ENCODE data around the gene PCDH10.

DNA sequence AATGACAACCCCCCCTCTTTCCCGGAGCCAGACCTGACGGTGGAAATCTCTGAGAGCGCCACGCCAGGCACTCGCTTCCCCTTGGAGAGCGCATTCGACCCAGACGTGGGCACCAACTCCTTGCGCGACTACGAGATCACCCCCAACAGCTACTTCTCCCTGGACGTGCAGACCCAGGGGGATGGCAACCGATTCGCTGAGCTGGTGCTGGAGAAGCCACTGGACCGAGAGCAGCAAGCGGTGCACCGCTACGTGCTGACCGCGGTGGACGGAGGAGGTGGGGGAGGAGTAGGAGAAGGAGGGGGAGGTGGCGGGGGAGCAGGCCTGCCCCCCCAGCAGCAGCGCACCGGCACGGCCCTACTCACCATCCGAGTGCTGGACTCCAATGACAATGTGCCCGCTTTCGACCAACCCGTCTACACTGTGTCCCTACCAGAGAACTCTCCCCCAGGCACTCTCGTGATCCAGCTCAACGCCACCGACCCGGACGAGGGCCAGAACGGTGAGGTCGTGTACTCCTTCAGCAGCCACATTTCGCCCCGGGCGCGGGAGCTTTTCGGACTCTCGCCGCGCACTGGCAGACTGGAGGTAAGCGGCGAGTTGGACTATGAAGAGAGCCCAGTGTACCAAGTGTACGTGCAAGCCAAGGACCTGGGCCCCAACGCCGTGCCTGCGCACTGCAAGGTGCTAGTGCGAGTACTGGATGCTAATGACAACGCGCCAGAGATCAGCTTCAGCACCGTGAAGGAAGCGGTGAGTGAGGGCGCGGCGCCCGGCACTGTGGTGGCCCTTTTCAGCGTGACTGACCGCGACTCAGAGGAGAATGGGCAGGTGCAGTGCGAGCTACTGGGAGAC lies 1.6 kb downstream of the PCDH10 start:
- no peak for TF ChIP-seq POLR2A (IDR thresholded peaks at IDR 0.05)
- TF ChIP-seq, protein P1, sequence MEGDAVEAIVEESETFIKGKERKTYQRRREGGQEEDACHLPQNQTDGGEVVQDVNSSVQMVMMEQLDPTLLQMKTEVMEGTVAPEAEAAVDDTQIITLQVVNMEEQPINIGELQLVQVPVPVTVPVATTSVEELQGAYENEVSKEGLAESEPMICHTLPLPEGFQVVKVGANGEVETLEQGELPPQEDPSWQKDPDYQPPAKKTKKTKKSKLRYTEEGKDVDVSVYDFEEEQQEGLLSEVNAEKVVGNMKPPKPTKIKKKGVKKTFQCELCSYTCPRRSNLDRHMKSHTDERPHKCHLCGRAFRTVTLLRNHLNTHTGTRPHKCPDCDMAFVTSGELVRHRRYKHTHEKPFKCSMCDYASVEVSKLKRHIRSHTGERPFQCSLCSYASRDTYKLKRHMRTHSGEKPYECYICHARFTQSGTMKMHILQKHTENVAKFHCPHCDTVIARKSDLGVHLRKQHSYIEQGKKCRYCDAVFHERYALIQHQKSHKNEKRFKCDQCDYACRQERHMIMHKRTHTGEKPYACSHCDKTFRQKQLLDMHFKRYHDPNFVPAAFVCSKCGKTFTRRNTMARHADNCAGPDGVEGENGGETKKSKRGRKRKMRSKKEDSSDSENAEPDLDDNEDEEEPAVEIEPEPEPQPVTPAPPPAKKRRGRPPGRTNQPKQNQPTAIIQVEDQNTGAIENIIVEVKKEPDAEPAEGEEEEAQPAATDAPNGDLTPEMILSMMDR (IDR thresholded peaks at IDR 0.05), result no peak
